H1 (cell line): Measurements from ENCODE around the gene GJD2. TPM values are rescaled to one million over a fixed set of nuclear protein-coding genes. Genes with fewer than 3 reads are reported as not detected.

ENCODE experiments used
- CTCF ChIA-PET: fragments of 300-600 bp; sonication (Branson Sonifier 250); formaldehyde crosslinking; loops from one replicate; lab custom pipeline; 2021; ENCODE audit not compliant: partially characterized antibody; lab: Charles Lee
- POLR2A ChIA-PET: fragments of 300-600 bp; sonication (Branson Sonifier 250); formaldehyde crosslinking; loops from one replicate; lab custom pipeline; 2021; ENCODE audit warnings: inconsistent platforms; ENCODE audit not compliant: partially characterized antibody; lab: Charles Lee
- DNase-seq, 2 experiments: peaks; one replicate each; pipeline versions ENCODE4 v3.0.0 to v3.0.0-alpha.2; 2010 to 2022; ENCODE audit warnings: low spot score in 2 of 2, low read depth in 1 of 2, mixed read lengths in 1 of 2
- FAIRE-seq: peaks from 2 replicates; lab custom pipeline; 2011; peaks lifted over from hg19 to GRCh38; lab: Jason Lieb, UNC
- H2AFZ ChIP-seq: 2 replicates; pipeline ENCODE4 v1.8.1; 2012; ENCODE audit warnings: low read length, inconsistent platforms
- H2AK5ac ChIP-seq: 2 replicates; pipeline ENCODE4 v1.6.1; 2013; ENCODE audit warnings: low read depth, low read length
- H2BK120ac ChIP-seq: replicated peaks from 2 replicates; pipeline ENCODE3; 2013; ENCODE audit warnings: low read depth, low read length, inconsistent platforms
- H2BK12ac ChIP-seq: 2 replicates; pipeline ENCODE4 v1.6.1; 2013; ENCODE audit warnings: low read depth, low read length
- H2BK15ac ChIP-seq: 2 replicates; pipeline ENCODE4 v1.6.1; 2013; ENCODE audit warnings: low read length
- H2BK20ac ChIP-seq: 2 replicates; pipeline ENCODE4 v1.6.1; 2013; ENCODE audit warnings: low read length
- H2BK5ac ChIP-seq: 2 replicates; pipeline ENCODE4 v1.6.1; 2013; ENCODE audit warnings: low read depth, low read length
- H3K14ac ChIP-seq: 2 replicates; pipeline ENCODE4 v1.6.1; 2013; ENCODE audit warnings: inconsistent platforms; ENCODE audit not compliant: insufficient read length
- H3K18ac ChIP-seq: 2 replicates; pipeline ENCODE4 v1.6.1; 2013; ENCODE audit warnings: low read length; ENCODE audit errors: extremely low read depth
- H3K23ac ChIP-seq: 2 replicates; pipeline ENCODE4 v1.6.1; 2013; ENCODE audit warnings: inconsistent platforms; ENCODE audit not compliant: insufficient read length
- H3K23me2 ChIP-seq: 2 replicates; pipeline ENCODE4 v1.6.1; 2013; ENCODE audit warnings: low read depth, low read length
- H3K27ac ChIP-seq: 2 replicates; pipeline ENCODE4 v1.6.1; 2011; ENCODE audit warnings: low read depth, low read length, inconsistent platforms
- H3K27me3 ChIP-seq, 4 experiments: replicated peaks in 1 of 4; 1 replicate in 1 of 4; 2 replicates in 3 of 4; pipeline versions ENCODE4 v1.6.1 to v1.8.1; 2011 to 2013; ENCODE audit warnings: low read length in 3 of 4, mild to moderate bottlenecking in 3 of 4, inconsistent platforms in 2 of 4, mixed read lengths in 2 of 4, moderate library complexity in 1 of 4; ENCODE audit not compliant: control insufficient read depth in 3 of 4, insufficient read depth in 3 of 4; ENCODE audit errors: extremely low read depth in 1 of 4
- H3K36me3 ChIP-seq, 4 experiments: 2 replicates each; pipeline versions ENCODE4 v1.6.1 to v1.8.1; 2011 to 2013; ENCODE audit warnings: mild to moderate bottlenecking in 4 of 4, low read length in 3 of 4, moderate library complexity in 2 of 4, control low read depth in 1 of 4, inconsistent platforms in 1 of 4; ENCODE audit not compliant: insufficient read depth in 4 of 4, control insufficient read depth in 2 of 4
- H3K4ac ChIP-seq: replicated peaks from 2 replicates; pipeline ENCODE3; 2013; ENCODE audit warnings: low read length, low read depth, mixed read lengths, inconsistent platforms; ENCODE audit not compliant: insufficient read length
- H3K4me1 ChIP-seq, 4 experiments: replicated peaks in 1 of 4; 1 replicate in 1 of 4; 2 replicates in 3 of 4; pipeline versions ENCODE4 v1.6.1 to v1.8.1; 2011 to 2013; ENCODE audit warnings: low read length in 3 of 4, inconsistent platforms in 2 of 4, mixed read lengths in 1 of 4; ENCODE audit not compliant: insufficient read depth in 4 of 4, control insufficient read depth in 3 of 4
- H3K4me2 ChIP-seq, 2 experiments: 2 replicates each; pipeline versions ENCODE4 v1.6.1 to v1.8.1; 2011 to 2013; ENCODE audit warnings: low read depth in 2 of 2, low read length in 2 of 2, control low read depth in 1 of 2, inconsistent platforms in 1 of 2, mild to moderate bottlenecking in 1 of 2; ENCODE audit not compliant: insufficient read depth in 1 of 2
- H3K4me3 ChIP-seq, 4 experiments: fragments of 200-600, 300-600 bp in 1 of 4; sonication (generic), shearing (Covaris generic), sonication (Bioruptor Twin) in 1 of 4; 2 replicates each; pipeline versions ENCODE4 v1.5.1 to v1.8.1; 2011 to 2016; ENCODE audit warnings: low read length in 4 of 4, low read depth in 3 of 4, control low read depth in 2 of 4, inconsistent platforms in 2 of 4, mild to moderate bottlenecking in 2 of 4, mixed read lengths in 1 of 4, moderate library complexity in 1 of 4; ENCODE audit not compliant: insufficient read depth in 2 of 4; ENCODE audit errors: extremely low read depth in 1 of 4
- H3K56ac ChIP-seq: replicated peaks from 2 replicates; pipeline ENCODE3; 2013; ENCODE audit warnings: low read depth, mild to moderate bottlenecking, mixed read lengths, low read length, inconsistent platforms; ENCODE audit not compliant: insufficient read length
- H3K79me1 ChIP-seq: 2 replicates; pipeline ENCODE4 v1.6.1; 2013; ENCODE audit warnings: low read depth, low read length, control low read depth
- H3K79me2 ChIP-seq, 2 experiments: 2 replicates each; pipeline versions ENCODE4 v1.6.1 to v1.8.1; 2012 to 2013; ENCODE audit warnings: low read length in 2 of 2, mild to moderate bottlenecking in 2 of 2, inconsistent platforms in 1 of 2; ENCODE audit not compliant: insufficient read depth in 2 of 2, control insufficient read depth in 1 of 2
- H3K9ac ChIP-seq, 4 experiments: replicated peaks in 1 of 4; 1 replicate in 1 of 4; 2 replicates in 3 of 4; pipeline versions ENCODE4 v1.6.1 to v1.8.1; 2011 to 2013; ENCODE audit warnings: low read depth in 3 of 4, low read length in 3 of 4, control low read depth in 2 of 4, mild to moderate bottlenecking in 2 of 4, moderate library complexity in 2 of 4, inconsistent platforms in 1 of 4; ENCODE audit errors: extremely low read depth in 1 of 4
- H3K9me3 ChIP-seq, 2 experiments: 2 replicates each; pipeline versions ENCODE4 v1.6.1 to v1.8.1; 2012 to 2013; ENCODE audit warnings: mild to moderate bottlenecking in 2 of 2, moderate library complexity in 2 of 2, control low read depth in 1 of 2, inconsistent platforms in 1 of 2, low read depth in 1 of 2, low read length in 1 of 2, mixed read lengths in 1 of 2; ENCODE audit not compliant: insufficient read depth in 2 of 2
- H4K20me1 ChIP-seq, 2 experiments: replicated peaks in 1 of 2; 2 replicates each; pipeline versions ENCODE3 to v1.8.1; 2011 to 2013; ENCODE audit warnings: inconsistent platforms in 2 of 2, low read length in 2 of 2, mild to moderate bottlenecking in 1 of 2; ENCODE audit not compliant: insufficient read depth in 2 of 2, control insufficient read depth in 1 of 2
- H4K5ac ChIP-seq: 2 replicates; pipeline ENCODE4 v1.6.1; 2013; ENCODE audit warnings: low read length, low read depth, mixed read lengths, inconsistent platforms; ENCODE audit not compliant: insufficient read length
- H4K8ac ChIP-seq: 2 replicates; pipeline ENCODE4 v1.8.0; 2013; ENCODE audit warnings: mild to moderate bottlenecking, moderate library complexity, low read length, inconsistent platforms; ENCODE audit not compliant: insufficient read depth; ENCODE audit errors: extremely low read depth
- H4K91ac ChIP-seq: replicated peaks from 2 replicates; pipeline ENCODE3; 2013; ENCODE audit warnings: low read length, mixed read lengths, inconsistent platforms; ENCODE audit not compliant: insufficient read length
- RNF2 ChIP-seq: fragments of 200-900, 300-1000 bp; sonication (generic); IDR thresholded peaks from 2 replicates; pipeline ENCODE4 v1.7.1; 2016; ENCODE audit warnings: borderline replicate concordance, low read depth, mild to moderate bottlenecking, antibody characterized with exemption, low read length; ENCODE audit not compliant: poor library complexity, severe bottlenecking; ENCODE audit errors: missing control alignments
- WGBS, 2 experiments: shearing (Covaris generic) in 1 of 2; methylation state at CpG; one replicate each; pipeline versions ENCODE4 v1.1.6 to v1.1.7; 2013 to 2015; ENCODE audit warnings: low lambda C conversion rate in 2 of 2, mixed read lengths in 2 of 2, inconsistent platforms in 1 of 2, low coverage in 1 of 2, missing lambda C conversion rate in 1 of 2; ENCODE audit not compliant: insufficient replicate concordance in 2 of 2, insufficient coverage in 1 of 2, insufficient read length in 1 of 2; ENCODE audit errors: extremely low coverage in 1 of 2, missing lambda C conversion rate in 1 of 2; 5-methylcytosine and 5-hydroxymethylcytosine counted together
- polyA plus RNA-seq, 7 experiments: library from polyadenylated mRNA; depleted of rRNA in 3 of 7; stranded (reverse) in 5 of 7; unstranded in 2 of 7; fragments of >200 nt in 5 of 7; fragments of 200-250 nt in 2 of 7; gene quantifications; 1 replicate in 5 of 7; 2 replicates in 1 of 7; 4 replicates in 1 of 7; pipeline versions ENCODE4 v1.2.1 to v1.2.3, GENCODE V29; 2011 to 2013; ENCODE audit warnings: missing spikeins in 2 of 7, mixed read lengths in 2 of 7
- total RNA-seq: library from RNA; stranded (reverse); fragmentation: NEBNext Ultra II Directional; extraction: Animal tissue kit (Norgen Biotek cat#: 25700); gene quantifications from 2 replicates; pipeline ENCODE4 v1.2.1, GENCODE V29; 2021

GJD2 gene
- total and polyA plus RNA-seq, 2 of the 8 experiments (the other 6 are each of a cell fraction or from before 2014, with no cell fraction given), result 0.39 to 0.54 TPM

- Histone ChIP-seq H2BK12ac (no peak overlapping the region), H3K4ac (no peak overlapping the region), H2BK15ac (no peak overlapping the region), H3K79me1 (no peaks in the 10 kb centered on the region), H3K4me2 (no peak overlapping the region), H2BK20ac (no peak overlapping the region), H3K14ac (no peak overlapping the region), H3K18ac (no peak overlapping the region), H2AK5ac (no peak overlapping the region), H3K23ac (no peak overlapping the region), H3K9ac (no peak overlapping the region), H3K27me3 (peaks cover 8 to 29% (median 19%) of the 10 kb centered on the region in 4 experiments), H2BK120ac (no peak overlapping the region), H3K79me2 (no peaks in the 10 kb centered on the region), H2AFZ (no peak overlapping the region), H4K5ac (no peak overlapping the region), H3K36me3 (no peaks in the 10 kb centered on the region), H3K23me2 (peaks cover 4% of the 10 kb centered on the region; the same call in 1 of the 2 replicates), H3K56ac (no peak overlapping the region), H2BK5ac (no peak overlapping the region), H4K20me1 (no peaks in the 10 kb centered on the region), H3K27ac (no peak overlapping the region), H3K4me3 (no peak overlapping the region), H3K4me1 (peaks cover 0 to 6% (median 2%) of the 10 kb centered on the region in 4 experiments; a peak in 4 of 7 replicates), H4K91ac (no peak overlapping the region), H4K8ac (no peak overlapping the region), H3K9me3 (no peaks in the 10 kb centered on the region)
- 80% methylated on average over 3 of the region's 3 CpGs; no CpG with 5 or more reads in 1 of the 2 experiments for WGBS, 2 experiments
- ChIA-PET CTCF (interaction anchor here (1.8 to 2.3 kb wide), 2 partner anchors 15 to 51 kb away, joined by 4 to 8 read pairs; no protein-coding TSS in a partner anchor), POLR2A (interaction anchor here (0.9 kb wide), 1 partner anchor 32 kb away, joined by 3 read pairs; no protein-coding TSS in a partner anchor)
- DNase-seq, result no peak
- FAIRE-seq, result no peak
- no peak for TF ChIP-seq RNF2
Observed at GRCh38 chr15:34759347-34759746, 4.5 kb upstream of the GJD2 start.
